ENCODE measurements around the gene GATC.
A peak's percentile ranks its signal among the peaks of the same experiment; 100 is the strongest.

GATC gene

DNA sequence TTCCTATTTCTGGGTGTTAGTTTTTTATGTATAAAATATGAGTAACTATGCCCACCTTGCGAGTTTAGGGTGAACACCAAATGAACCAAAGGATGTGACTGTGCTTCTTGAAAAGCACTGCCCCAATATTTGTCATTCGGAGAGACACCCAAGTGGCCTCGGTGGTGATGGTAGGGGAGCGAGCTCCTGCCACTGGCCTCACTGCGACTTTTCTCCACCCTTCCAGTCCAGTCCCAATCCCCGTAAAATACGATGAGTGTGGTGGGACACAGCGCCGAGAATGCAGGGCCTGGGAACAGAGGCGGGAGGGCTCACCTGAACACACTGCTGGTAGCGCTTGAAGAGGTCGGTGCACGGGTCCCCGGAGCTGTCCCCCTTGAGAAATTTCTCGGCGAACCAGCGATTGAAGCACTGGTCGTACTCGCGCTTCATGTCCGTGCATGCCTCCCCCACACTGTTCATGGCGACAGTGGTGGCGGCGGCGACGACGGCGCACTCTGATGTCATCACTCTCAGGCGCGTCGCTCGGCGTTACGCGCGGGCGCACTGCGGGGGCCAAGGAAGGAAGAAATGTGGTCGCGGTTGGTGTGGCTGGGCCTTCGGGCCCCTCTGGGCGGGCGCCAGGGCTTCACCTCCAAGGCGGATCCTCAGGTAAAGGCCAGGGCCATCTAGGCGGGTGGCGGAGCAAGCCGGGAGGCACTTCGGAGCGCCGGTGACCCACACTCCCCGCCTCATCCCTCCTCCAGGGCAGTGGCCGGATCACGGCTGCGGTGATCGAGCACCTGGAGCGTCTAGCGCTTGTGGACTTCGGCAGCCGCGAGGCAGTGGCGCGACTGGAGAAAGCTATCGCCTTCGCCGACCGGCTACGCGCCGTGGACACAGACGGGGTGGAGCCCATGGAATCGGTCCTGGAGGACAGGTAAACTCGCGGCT, at the start of gene GATC, which contains the start of gene TRIAP1:
Gene GATC (plus strand): TSS at position 534 of the 933 bp plus-strand sequence. CDS start 37 bp downstream, at position 571.
Gene TRIAP1 (minus strand): TSS at position 474 of the 933 bp plus-strand sequence. CDS start 12 bp downstream, at position 462.
- DNase-seq = peak; percentile 92 to 95

DNA sequence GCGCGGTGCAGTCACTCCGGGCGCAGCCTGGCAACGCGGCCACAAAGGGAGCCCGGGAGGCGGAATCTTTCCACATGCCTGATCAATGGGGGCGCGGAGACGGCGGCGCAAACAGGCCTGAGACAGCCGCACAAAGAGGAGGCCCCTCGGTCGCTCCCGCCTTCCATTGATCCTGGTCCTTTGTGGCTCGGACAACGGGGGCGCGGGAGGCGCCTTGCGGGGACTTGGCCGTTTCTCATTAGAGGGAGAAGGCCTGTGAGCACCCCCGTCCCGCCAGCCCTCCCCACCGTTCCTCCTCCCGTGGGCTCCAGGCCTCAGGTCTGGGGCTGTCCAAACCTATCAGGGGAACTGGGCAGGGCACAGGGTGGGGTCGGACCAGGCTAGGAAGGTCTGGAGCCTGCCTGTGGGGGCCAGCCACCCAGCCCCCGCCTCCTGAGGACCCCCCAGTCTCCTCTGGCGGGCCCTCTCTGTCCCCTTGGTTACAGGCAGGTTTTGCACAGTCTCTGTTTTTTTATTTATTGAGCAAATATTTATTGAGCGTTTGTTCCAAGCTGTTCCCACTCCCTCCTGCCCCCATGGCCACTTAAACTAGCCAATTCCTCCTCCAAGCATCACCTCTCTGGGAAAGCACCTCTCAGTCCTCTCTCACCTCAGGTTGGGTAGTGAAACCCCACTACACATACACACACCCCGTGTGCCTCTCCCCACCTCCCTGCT, 48.3 kb upstream of the GATC start:
- no peak for DNase-seq

GRCh38 chr12:120399531-120399930, 46.7 kb upstream of the GATC start:
- DNase-seq = no peak

- DNase-seq = no peak
Measured at GRCh38 chr12:120402217-120402616, 44.0 kb upstream of the GATC start.

DNA sequence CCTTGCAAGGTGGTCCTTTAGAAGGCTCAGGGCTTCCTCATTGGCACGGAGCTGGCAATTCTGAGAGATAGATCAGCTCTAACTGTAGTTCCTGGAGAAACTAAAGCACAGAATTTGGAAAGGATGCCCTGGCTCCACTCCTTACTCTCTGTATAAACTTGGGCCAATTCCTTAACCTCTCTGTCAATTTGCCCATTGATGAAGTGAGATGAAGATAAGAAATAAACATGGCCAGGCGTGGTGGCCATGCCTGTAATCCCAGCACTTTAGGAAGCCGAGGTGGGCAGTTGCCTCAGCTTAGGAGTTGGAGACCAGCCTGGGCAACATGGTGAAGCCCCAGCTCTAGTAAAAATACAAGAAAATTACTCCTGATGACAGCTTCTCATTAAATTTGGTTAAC, 42.4 kb upstream of the GATC start:
- no peak for DNase-seq

- DNase-seq = no peak
Measured at GRCh38 chr12:120404271-120404670, 42.0 kb upstream of the GATC start.

DNA sequence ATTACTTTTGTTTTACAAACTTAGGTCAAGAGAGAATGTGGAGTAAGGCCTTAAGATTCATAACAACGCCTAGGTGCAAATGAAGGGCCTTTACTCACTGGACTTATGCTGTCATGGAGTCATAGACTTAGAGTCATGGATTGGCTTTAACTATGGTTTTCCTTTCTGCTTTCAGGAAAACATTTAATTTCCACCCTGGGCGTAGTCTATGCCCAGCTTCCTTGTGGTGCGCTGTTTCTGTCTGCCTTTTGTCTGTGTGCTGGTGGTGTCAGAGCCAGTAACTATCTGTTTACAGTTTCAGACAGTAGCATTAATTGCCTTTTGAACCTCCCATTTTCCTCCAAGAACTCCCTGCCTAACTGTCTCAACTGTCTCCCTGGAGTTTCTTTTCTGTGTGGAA, 40.2 kb upstream of the GATC start:
- no peak for DNase-seq

GRCh38 chr12:120406553-120406952, 39.7 kb upstream of the GATC start:
- no peak for DNase-seq

DNA sequence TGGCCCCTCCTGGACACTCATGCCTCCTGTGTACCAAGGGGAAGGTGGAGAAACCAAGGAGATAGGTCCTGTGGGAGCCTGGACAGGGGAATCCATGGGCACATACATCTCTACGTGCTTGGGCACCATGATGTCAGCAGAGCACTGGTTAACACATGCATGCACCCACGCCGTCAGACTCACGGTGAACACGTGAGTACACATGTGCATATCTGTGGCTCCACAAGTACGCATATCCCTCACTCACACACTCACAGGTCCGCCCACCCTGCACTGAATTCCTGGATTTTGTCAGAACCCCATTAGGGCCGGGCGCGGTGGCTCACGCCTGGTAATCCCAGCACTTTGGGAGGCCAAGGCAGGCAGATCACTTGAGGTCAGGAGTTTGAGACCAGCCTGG, 37.5 kb upstream of the GATC start:
- DNase-seq = no peak

DNA sequence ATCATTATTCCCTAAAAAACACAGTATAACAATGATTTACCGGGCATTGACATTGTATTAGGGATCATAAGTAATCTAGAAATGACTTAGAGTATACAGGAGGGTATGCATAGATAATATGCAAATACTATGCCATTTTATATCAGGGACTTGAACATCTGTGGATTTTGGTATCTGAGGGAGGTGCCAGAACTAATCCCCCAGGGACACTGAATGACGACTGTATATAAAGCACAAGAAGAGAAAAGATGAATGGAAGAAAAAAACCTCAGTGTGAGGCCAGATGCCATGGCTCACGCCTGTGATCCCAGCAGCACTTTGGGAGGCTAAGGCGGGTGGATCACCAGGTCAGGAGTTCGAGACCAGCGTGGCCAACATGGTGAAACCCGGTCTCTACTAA, 33.8 kb upstream of the GATC start:
- no peak for DNase-seq

DNA sequence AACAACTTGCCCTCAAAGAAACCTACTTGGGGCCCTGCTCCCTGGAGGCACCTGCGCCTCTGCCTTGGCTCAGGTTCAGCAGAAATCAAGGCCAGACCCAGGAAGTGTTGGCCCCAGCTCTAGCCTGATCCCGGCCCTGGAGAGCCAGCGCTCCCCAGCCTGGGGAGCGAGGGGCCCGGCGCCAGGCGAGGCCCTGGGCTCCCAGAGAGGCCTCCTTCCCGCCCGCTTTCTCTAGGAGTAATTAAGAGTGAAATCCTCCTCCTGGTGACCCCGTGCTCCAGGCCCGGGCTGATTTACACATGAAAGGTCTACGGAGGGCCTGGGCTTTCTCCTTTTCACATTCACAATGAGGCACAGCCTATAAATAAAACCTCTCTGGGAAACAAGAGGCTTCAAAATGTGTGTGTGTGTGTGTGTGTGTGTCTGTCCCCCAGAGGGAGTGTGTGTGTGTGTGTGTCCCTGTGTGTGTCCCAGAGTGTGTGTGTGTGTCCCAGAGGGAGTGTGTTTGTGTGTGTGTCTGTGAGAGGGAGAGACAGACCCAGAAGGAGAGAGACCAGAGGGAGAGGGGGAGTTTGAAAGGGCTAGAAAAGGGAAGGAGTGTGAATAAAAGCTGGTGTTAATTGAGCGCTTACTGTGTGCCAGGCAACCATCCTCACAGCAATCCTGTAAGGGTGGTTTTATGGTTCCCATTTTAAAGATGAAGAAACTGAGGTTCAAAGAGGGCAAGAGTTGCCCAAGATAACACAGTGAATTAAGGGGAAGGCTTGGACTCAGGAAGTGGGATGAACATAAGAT, 32.1 kb upstream of the GATC start:
- DNase-seq = no peak

DNA sequence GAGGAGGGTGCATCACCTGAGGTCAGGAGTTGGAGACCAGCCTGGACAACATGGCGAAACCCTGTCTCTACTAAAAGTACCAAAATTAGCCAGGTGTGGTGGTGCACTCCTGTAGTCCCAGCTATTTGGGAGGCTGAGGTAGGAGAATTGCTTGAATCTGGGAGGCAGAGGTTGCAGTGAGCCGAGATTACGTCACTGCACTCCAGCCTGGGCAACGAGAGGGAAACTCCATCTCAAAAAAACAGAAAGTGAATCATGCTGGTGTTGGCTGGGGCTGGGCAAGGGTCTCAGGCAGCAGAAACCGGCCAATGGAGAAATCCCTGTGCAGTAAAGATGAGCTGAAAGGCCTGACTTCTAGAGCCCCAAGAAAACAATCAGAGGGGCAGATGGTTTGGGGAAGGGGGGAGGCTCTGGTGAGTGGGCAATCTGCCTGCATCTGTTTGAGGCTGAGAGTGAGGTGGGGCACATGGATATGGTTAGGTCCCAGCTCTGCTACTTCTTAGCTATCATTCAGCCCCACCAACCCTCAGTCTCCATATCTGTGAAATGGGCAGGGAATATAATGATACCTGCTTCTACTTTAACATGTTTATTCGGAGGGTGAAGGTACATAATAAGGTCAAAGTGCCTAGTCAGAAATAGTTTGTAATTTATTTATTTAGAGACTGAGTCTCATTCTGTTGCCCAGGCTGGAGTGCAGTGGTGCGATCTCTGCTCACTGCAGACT, 29.6 kb upstream of the GATC start:
- DNase-seq = no peak

- no peak for DNase-seq
Measured at GRCh38 chr12:120417917-120418580, 28.2 kb upstream of the GATC start.

GRCh38 chr12:120421701-120422100, 24.5 kb upstream of the GATC start:
- no peak for DNase-seq

- no peak for DNase-seq
Measured at GRCh38 chr12:120422892-120423456, 23.3 kb upstream of the GATC start.

GRCh38 chr12:120425797-120426196, 20.4 kb upstream of the GATC start:
- DNase-seq = no peak

DNA sequence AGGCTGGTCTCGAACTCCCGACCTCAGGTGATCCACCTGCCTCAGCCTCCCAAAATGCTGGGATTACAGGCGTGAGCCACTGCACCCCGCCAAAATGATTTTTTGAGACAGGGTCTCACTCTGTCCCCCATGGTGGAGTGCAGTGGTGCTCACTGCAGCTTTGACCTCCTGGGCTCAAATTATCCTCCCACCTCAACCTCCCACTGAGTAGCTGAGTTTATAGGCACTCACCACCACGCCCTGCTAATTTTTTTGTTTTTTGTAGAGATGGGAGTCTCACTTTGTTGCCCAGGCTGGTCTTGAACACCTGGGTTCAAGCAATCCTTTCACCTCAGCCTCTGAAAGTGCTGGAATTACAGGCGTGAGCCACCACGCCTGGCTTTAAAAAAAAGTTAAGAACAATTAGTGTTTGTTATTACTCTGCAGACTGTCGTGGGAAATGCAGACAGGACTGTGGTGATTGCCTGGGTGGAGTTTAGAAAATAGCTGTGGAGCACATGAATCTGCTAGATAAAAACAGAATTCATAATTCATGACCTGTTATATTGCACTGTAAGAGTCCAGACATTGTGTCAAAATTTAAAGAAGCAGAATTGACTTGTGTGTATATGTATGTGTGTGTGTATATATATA, 17.5 kb upstream of the GATC start:
- DNase-seq = no peak

GRCh38 chr12:120429368-120429767, 16.9 kb upstream of the GATC start:
- no peak for DNase-seq

DNA sequence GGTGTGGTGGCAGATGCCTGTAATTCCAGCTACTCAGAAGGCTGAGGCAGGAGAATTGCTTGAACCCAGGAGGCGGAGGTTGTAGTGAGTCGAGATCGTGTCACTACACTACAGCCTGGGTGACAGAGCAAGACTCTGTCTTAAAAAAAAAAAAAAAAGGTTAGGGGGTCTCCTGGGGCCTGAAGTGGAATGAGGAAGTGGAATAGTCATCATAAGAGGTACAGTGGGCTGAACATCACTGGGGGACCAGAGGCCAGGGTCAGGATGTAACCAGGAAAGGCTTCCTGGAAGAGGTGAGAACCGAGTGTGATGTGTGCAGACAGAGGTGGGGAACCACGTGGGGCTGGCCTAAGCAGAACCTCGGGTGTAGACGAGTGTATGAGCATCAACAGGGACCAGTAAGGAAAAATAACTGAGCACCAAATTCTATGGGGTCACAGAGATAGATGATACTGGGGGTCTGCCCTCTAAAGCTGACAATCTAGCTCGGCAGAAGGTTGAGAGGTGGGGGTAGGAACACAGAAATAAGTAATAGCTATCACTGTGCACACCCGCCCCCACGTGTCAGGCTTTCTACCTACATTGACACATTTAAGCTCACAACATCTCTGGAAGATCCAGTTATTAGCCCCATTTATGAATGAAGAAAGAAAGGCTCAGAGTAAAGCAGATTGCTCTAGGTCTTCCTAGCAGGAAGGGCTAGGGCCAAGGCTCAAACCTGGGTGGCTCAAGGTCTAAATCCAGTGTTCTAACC, 13.3 kb upstream of the GATC start:
- no peak for DNase-seq
